ENCODE measurements around the gene GRHPR. TPM values are rescaled to one million over a fixed set of nuclear protein-coding genes. Genes with fewer than 3 reads are reported as not detected.

Gene GRHPR
- total RNA-seq, 1 experiment from 2014 or later, result 80.7 TPM

DNA sequence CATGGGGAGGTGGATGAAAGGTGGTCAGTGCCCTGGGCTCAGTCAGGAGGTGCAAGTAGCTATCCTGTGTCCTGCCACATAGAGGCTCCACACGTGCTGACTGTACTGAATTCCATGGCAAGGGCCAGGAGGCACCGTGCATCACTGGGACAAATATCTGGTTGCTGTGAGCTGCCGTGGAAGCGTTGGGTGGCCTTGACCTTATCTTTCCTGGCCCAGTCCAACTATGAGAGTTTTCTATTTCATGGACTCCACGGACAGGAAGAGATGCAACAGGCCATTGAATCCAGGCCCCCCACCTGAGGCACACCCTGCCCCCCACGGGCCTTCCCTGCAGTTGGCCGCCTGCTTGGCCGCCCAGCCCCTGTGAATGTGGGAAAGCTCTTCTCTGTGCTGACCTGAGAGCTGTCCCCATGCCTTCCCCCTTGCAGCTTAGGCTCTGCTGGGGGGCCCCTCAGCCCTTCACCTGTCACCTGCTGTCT lies 1.7 kb downstream of the GRHPR start:
- Mint-ChIP-seq H3K4me3 (peak overlapping the region; percentile 93; the same call in 1 of the 2 replicates), H3K36me3 (peaks cover 31% of the 10 kb centered on the region), H3K4me1 (peaks cover 15% of the 10 kb centered on the region), H3K27me3 (ENCODE audit: low read depth) (no peaks in the 10 kb centered on the region), H3K27ac (no peak overlapping the region), H3K9me3 (no peaks in the 10 kb centered on the region)
- ATAC-seq (no peak), DNase-seq (ENCODE audit: low spot score) (no peak)
- CTCF ChIA-PET, result interaction anchor here (0.6 to 3.4 kb wide), 4 partner anchors 9 to 856 kb away, joined by 3 to 18 read pairs (median 10); no protein-coding TSS in a partner anchor
- POLR2A ChIA-PET, result interaction anchor here (0.6 to 1.4 kb wide), 2 partner anchors 10 to 42 kb away, joined by 3 read pairs; no protein-coding TSS in a partner anchor
- TF ChIP-seq ZNF232 (CRISPR knock-in tag; IDR thresholded peaks at IDR 0.05) (no peak), MYBL2 (CRISPR knock-in tag; IDR thresholded peaks at IDR 0.05) (no peak), EMX1 (CRISPR knock-in tag; IDR thresholded peaks at IDR 0.05) (no peak), NFYB (CRISPR knock-in tag; conservative IDR thresholded peaks at IDR 0.05; ENCODE audit: low read depth) (no peak), PRRX2 (CRISPR knock-in tag; IDR thresholded peaks at IDR 0.05) (no peak), ZBTB43 (CRISPR knock-in tag; IDR thresholded peaks at IDR 0.05) (no peak), GABPB1 (CRISPR knock-in tag; IDR thresholded peaks at IDR 0.05) (no peak), ETV6 (CRISPR knock-in tag; IDR thresholded peaks at IDR 0.05) (no peak), CDX4 (CRISPR knock-in tag; IDR thresholded peaks at IDR 0.05; ENCODE audit: borderline replicate concordance) (no peak), FOXP1 (CRISPR knock-in tag; IDR thresholded peaks at IDR 0.05; ENCODE audit: borderline replicate concordance) (no peak), ZNF317 (CRISPR knock-in tag; IDR thresholded peaks at IDR 0.05; ENCODE audit: borderline replicate concordance, low read depth) (no peak)
- TF ChIP-seq, protein P1, sequence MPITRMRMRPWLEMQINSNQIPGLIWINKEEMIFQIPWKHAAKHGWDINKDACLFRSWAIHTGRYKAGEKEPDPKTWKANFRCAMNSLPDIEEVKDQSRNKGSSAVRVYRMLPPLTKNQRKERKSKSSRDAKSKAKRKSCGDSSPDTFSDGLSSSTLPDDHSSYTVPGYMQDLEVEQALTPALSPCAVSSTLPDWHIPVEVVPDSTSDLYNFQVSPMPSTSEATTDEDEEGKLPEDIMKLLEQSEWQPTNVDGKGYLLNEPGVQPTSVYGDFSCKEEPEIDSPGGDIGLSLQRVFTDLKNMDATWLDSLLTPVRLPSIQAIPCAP (CRISPR knock-in tag; IDR thresholded peaks at IDR 0.05), result no peak

DNA sequence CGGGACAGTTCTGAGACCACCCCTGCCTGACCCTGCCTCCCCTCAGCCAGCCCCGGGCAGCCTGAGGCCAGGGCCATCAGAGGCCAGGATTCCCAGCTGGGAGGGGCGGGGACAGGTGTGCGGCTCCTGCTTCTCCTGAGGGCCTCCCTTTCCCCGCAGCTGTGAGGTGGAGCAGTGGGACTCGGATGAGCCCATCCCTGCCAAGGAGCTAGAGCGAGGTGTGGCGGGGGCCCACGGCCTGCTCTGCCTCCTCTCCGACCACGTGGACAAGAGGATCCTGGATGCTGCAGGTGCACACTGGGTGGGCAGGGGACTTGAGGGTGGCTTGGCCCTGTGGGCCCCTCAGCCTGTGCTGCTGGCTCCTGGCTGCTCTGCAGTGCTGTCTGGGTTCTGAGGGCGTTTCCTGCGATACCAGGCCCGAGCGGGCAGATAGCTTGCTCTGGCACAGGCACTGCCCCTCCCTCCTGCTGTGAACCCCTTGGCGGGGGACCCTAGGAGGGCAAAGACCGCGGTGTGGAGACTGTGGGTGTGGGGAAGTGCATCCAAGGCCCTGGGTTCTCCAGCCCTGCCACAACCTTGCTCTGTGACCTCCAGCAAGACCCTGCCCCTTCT lies 2.3 kb downstream of the GRHPR start:
- ATAC-seq (no peak), DNase-seq (ENCODE audit: low spot score) (no peak)
- ChIA-PET POLR2A (interaction anchor here (0.6 to 1.4 kb wide), 2 partner anchors 10 to 42 kb away, joined by 3 read pairs; no protein-coding TSS in a partner anchor), CTCF (interaction anchor here (0.6 to 3.4 kb wide), 5 partner anchors 10 to 856 kb away, joined by 3 to 18 read pairs (median 4); no protein-coding TSS in a partner anchor)
- TF ChIP-seq MLX (CRISPR knock-in tag; IDR thresholded peaks at IDR 0.05) (no peak), EMX1 (CRISPR knock-in tag; IDR thresholded peaks at IDR 0.05) (no peak), ZNF138 (CRISPR knock-in tag; conservative IDR thresholded peaks at IDR 0.05) (no peak), NFE2L1 (CRISPR knock-in tag; IDR thresholded peaks at IDR 0.05) (no peak), ZNF396 (CRISPR knock-in tag; IDR thresholded peaks at IDR 0.05; ENCODE audit: borderline replicate concordance) (no peak), STAT6 (CRISPR knock-in tag; conservative IDR thresholded peaks at IDR 0.05; ENCODE audit: low read depth) (no peak), ZBTB21 (CRISPR knock-in tag; IDR thresholded peaks at IDR 0.05; ENCODE audit: borderline replicate concordance) (no peak), ZNF512 (CRISPR knock-in tag; IDR thresholded peaks at IDR 0.05; ENCODE audit: borderline replicate concordance) (no peak), MXD4 (CRISPR knock-in tag; IDR thresholded peaks at IDR 0.05; ENCODE audit: borderline replicate concordance) (no peak)
- TF ChIP-seq, protein P2, sequence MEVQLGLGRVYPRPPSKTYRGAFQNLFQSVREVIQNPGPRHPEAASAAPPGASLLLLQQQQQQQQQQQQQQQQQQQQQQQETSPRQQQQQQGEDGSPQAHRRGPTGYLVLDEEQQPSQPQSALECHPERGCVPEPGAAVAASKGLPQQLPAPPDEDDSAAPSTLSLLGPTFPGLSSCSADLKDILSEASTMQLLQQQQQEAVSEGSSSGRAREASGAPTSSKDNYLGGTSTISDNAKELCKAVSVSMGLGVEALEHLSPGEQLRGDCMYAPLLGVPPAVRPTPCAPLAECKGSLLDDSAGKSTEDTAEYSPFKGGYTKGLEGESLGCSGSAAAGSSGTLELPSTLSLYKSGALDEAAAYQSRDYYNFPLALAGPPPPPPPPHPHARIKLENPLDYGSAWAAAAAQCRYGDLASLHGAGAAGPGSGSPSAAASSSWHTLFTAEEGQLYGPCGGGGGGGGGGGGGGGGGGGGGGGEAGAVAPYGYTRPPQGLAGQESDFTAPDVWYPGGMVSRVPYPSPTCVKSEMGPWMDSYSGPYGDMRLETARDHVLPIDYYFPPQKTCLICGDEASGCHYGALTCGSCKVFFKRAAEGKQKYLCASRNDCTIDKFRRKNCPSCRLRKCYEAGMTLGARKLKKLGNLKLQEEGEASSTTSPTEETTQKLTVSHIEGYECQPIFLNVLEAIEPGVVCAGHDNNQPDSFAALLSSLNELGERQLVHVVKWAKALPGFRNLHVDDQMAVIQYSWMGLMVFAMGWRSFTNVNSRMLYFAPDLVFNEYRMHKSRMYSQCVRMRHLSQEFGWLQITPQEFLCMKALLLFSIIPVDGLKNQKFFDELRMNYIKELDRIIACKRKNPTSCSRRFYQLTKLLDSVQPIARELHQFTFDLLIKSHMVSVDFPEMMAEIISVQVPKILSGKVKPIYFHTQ (CRISPR knock-in tag; IDR thresholded peaks at IDR 0.05), result no peak
- TF ChIP-seq, protein P1 (CRISPR knock-in tag; IDR thresholded peaks at IDR 0.05), result no peak
- H3K27me3 Mint-ChIP-seq (ENCODE audit: low read depth), result no peaks in the 10 kb centered on the region
- no peak overlapping the region for H3K27ac Mint-ChIP-seq
- H3K9me3 Mint-ChIP-seq, result no peaks in the 10 kb centered on the region
- peaks cover 15% of the 10 kb centered on the region for H3K4me1 Mint-ChIP-seq
- no peak overlapping the region for H3K4me3 Mint-ChIP-seq
- peaks cover 31% of the 10 kb centered on the region for H3K36me3 Mint-ChIP-seq

Measured in WTC11 (cell line).